WTC11 (cell line): ENCODE data around the gene GLCCI1.

Source experiments
- ATF1 ChIP-seq: sonication (generic); formaldehyde crosslinking; IDR thresholded peaks from 2 replicates; pipeline ENCODE4 v1.8.1; 2023; ENCODE audit warnings: mild to moderate bottlenecking, moderate library complexity, missing genetic modification reagents
- CBFB ChIP-seq: sonication (generic); formaldehyde crosslinking; IDR thresholded peaks from 2 replicates; pipeline ENCODE4 v1.8.1; 2022; ENCODE audit warnings: mild to moderate bottlenecking, low read depth, missing genetic modification reagents
- CTCF ChIP-seq: fragments of 200-600 bp; IDR thresholded peaks from 2 replicates; pipeline ENCODE4 v1.8.0; 2022; ENCODE audit warnings: antibody characterized with exemption
- ETV6 ChIP-seq: sonication (generic); formaldehyde crosslinking; IDR thresholded peaks from 2 replicates; pipeline ENCODE4 v1.8.1; 2022; ENCODE audit warnings: mild to moderate bottlenecking, missing genetic modification reagents
- GABPB1 ChIP-seq: sonication (generic); formaldehyde crosslinking; IDR thresholded peaks from 2 replicates; pipeline ENCODE4 v1.8.1; 2023; ENCODE audit warnings: mild to moderate bottlenecking, missing genetic modification reagents
- NFE2L1 ChIP-seq: sonication (generic); formaldehyde crosslinking; IDR thresholded peaks from 2 replicates; pipeline ENCODE4 v1.8.1; 2023; ENCODE audit warnings: missing genetic modification reagents
- NFYB ChIP-seq: sonication (generic); formaldehyde crosslinking; conservative IDR thresholded peaks from 2 replicates; pipeline ENCODE4 v1.8.0; 2022; ENCODE audit warnings: low read depth, missing genetic modification reagents
- RELA ChIP-seq: sonication (generic); formaldehyde crosslinking; IDR thresholded peaks from 2 replicates; pipeline ENCODE4 v1.8.1; 2022; ENCODE audit warnings: missing genetic modification reagents, mild to moderate bottlenecking, borderline replicate concordance
- STAT6 ChIP-seq: sonication (generic); formaldehyde crosslinking; conservative IDR thresholded peaks from 2 replicates; pipeline ENCODE4 v1.8.1; 2023; ENCODE audit warnings: mild to moderate bottlenecking, low read depth, missing genetic modification reagents, moderate library complexity
- ZNF121 ChIP-seq: sonication (generic); formaldehyde crosslinking; IDR thresholded peaks from 2 replicates; pipeline ENCODE4 v1.8.0; 2023; ENCODE audit warnings: missing genetic modification reagents
- ZNF219 ChIP-seq: sonication (generic); formaldehyde crosslinking; IDR thresholded peaks from 2 replicates; pipeline ENCODE4 v1.8.0; 2023; ENCODE audit warnings: missing genetic modification reagents, mild to moderate bottlenecking, borderline replicate concordance
- TF ChIP-seq, protein P1 (sequence below): sonication (generic); formaldehyde crosslinking; IDR thresholded peaks from 2 replicates; pipeline ENCODE4 v1.8.0; 2022; ENCODE audit warnings: mild to moderate bottlenecking, missing genetic modification reagents
- TF ChIP-seq, protein P2 (sequence below): sonication (generic); formaldehyde crosslinking; IDR thresholded peaks from 2 replicates; pipeline ENCODE4 v1.8.1; 2023; ENCODE audit warnings: mild to moderate bottlenecking, moderate library complexity, missing genetic modification reagents

GRCh38 chr7:8129318-8129659, 160.7 kb downstream of the GLCCI1 start:
- TF ChIP-seq CBFB (CRISPR knock-in tag) = no peak
- TF ChIP-seq ZNF121 (CRISPR knock-in tag) = no peak
- TF ChIP-seq STAT6 (CRISPR knock-in tag) = no peak
- no peak for TF ChIP-seq RELA
- TF ChIP-seq ETV6 (CRISPR knock-in tag) = no peak
- TF ChIP-seq, protein P1, sequence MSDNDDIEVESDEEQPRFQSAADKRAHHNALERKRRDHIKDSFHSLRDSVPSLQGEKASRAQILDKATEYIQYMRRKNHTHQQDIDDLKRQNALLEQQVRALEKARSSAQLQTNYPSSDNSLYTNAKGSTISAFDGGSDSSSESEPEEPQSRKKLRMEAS = no peak
- TF ChIP-seq CTCF = no peak
- no peak for TF ChIP-seq GABPB1
- no peak for TF ChIP-seq ZNF219 (CRISPR knock-in tag)
- no peak for TF ChIP-seq NFYB (CRISPR knock-in tag)
- TF ChIP-seq ATF1 (CRISPR knock-in tag) = no peak
- TF ChIP-seq, protein P2, sequence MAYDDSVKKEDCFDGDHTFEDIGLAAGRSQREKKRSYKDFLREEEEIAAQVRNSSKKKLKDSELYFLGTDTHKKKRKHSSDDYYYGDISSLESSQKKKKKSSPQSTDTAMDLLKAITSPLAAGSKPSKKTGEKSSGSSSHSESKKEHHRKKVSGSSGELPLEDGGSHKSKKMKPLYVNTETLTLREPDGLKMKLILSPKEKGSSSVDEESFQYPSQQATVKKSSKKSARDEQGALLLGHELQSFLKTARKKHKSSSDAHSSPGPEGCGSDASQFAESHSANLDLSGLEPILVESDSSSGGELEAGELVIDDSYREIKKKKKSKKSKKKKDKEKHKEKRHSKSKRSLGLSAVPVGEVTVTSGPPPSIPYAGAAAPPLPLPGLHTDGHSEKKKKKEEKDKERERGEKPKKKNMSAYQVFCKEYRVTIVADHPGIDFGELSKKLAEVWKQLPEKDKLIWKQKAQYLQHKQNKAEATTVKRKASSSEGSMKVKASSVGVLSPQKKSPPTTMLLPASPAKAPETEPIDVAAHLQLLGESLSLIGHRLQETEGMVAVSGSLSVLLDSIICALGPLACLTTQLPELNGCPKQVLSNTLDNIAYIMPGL (CRISPR knock-in tag) = no peak
- TF ChIP-seq NFE2L1 (CRISPR knock-in tag) = no peak
